Astrocyte of the spinal cord (primary cell): ENCODE results near the gene SIPA1L3.

Source experiments
- DNase-seq: peaks from one replicate; pipeline ENCODE4 v3.0.0; 2011; ENCODE audit warnings: low read depth, low spot score
- H3K4me3 ChIP-seq: 2 replicates; pipeline ENCODE4 v1.5.1; 2011; ENCODE audit warnings: low read depth, mild to moderate bottlenecking, low read length, moderate library complexity
- CTCF ChIP-seq: IDR thresholded peaks from 2 replicates; pipeline ENCODE4 v1.5.1; 2012; ENCODE audit warnings: low read depth, mild to moderate bottlenecking, low read length, inconsistent platforms
- in situ Hi-C: cut with HindIII; loops from 2 replicates; pipeline ENCODE4 v1.10.0; 2017; ENCODE audit warnings: low sequenced_read_pairs

SIPA1L3 gene

GRCh38 chr19:38250821-38251563 lies 344.0 kb downstream of the SIPA1L3 start:
- peak; percentile 43 for DNase-seq
- in situ Hi-C loops: loop anchor here (25.0 kb wide), 1 partner anchor 114 kb away; no protein-coding TSS in a partner anchor
- TF ChIP-seq CTCF: no peak

GRCh38 chr19:38251564-38252051 lies 344.6 kb downstream of the SIPA1L3 start:
- DNase-seq: no peak
- in situ Hi-C loops: loop anchor here (25.0 kb wide), 1 partner anchor 114 kb away; no protein-coding TSS in a partner anchor

More at GRCh38 chr19:38250821-38251563, 344.0 kb downstream of the SIPA1L3 start:
- no peak overlapping the region for H3K4me3 ChIP-seq

GRCh38 chr19:38252385-38252784 lies 345.4 kb downstream of the SIPA1L3 start:
- in situ Hi-C loops: loop anchor here (25.0 kb wide), 1 partner anchor 115 kb away; no protein-coding TSS in a partner anchor
- no peak for TF ChIP-seq CTCF
- no peak overlapping the region for H3K4me3 ChIP-seq
- DNase-seq: no peak

More at GRCh38 chr19:38251564-38252051, 344.6 kb downstream of the SIPA1L3 start:
- H3K4me3 ChIP-seq: no peak overlapping the region
- TF ChIP-seq CTCF: no peak

- no peak overlapping the region for H3K4me3 ChIP-seq
- in situ Hi-C loops: loop anchor here (25.0 kb wide), 1 partner anchor 116 kb away; no protein-coding TSS in a partner anchor
- TF ChIP-seq CTCF: no peak
These were observed 346.1 kb downstream of the SIPA1L3 start for GRCh38 chr19:38252941-38253691.

GRCh38 chr19:38253788-38254187 lies 346.8 kb downstream of the SIPA1L3 start:
- no peak overlapping the region for H3K4me3 ChIP-seq
- TF ChIP-seq CTCF: no peak
- in situ Hi-C loops: loop anchor here (25.0 kb wide), 1 partner anchor 116 kb away; no protein-coding TSS in a partner anchor
- DNase-seq: no peak

More at GRCh38 chr19:38252941-38253691, 346.1 kb downstream of the SIPA1L3 start:
- no peak for DNase-seq

GRCh38 chr19:38255383-38256014 lies 348.5 kb downstream of the SIPA1L3 start:
- no peak for DNase-seq
- no peak for TF ChIP-seq CTCF
- H3K4me3 ChIP-seq: peak overlapping the region; percentile 35
- in situ Hi-C loops: loop anchor here (25.0 kb wide), 1 partner anchor 118 kb away; no protein-coding TSS in a partner anchor
